ENCODE results near the gene SPCS2. TPM values are rescaled to one million over a fixed set of nuclear protein-coding genes. Genes with fewer than 3 reads are reported as not detected.

Gene SPCS2
- total RNA-seq, result 10 to 100 TPM; 31.9 to 61.2 (median 47.2) TPM
- polyA plus RNA-seq, result 100 to 1,000 TPM in 1 of 3 donors, 10 to 100 TPM in 2; 28.8 to 131 (median 46.5) TPM

DNA sequence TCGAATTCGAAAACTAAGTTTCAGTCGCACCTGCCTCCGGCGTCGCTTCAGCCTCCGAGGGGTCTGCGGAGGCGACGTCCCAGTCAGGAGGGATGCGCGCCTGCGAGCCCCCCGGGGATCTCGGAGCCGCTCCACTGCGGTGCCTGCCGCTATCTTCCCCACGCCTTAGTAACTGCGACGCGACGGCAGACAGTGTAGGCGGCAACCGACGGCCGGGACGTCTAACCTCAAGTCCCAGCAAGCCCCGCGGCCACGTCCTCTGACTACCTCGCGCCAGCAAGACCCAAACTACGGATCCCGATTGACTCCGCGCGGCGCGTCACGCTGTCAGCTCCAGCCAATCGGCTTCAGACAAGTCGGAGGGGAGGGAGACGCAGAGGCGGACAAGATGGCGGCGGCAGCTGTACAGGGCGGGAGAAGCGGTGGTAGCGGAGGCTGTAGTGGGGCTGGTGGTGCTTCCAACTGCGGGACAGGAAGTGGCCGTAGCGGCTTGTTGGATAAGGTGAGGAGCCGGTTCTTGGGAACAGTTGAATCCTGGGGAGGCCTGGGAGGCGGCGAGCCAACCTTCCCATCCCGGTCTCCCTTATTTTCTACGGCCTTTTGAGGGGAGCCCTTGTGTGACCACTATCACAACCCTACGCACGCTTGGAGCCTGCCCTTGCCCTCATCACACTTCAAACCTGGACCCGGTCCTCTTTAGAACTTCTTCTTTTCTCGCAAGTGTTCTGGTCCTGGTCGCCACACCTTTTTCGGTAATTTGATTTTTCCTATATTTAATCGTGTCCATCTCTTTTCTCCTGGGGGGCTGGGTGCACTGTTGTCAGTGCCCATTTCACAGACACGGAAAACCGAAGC, at the start of gene SPCS2, which contains the start of gene XRRA1:
TSS of gene SPCS2 (plus strand) at position 369 of the 855 bp plus-strand sequence. CDS start at position 389, 20 bp downstream.
TSS of gene XRRA1 (minus strand) at position 194 of the 855 bp plus-strand sequence. CDS start 8,213 bp downstream, outside the sequence.
- TF ChIP-seq EP300 (IDR thresholded peaks at IDR 0.05) (no peak), POLR2AphosphoS5 (IDR thresholded peaks at IDR 0.05) (peak; percentile 90 to 95 (median 95)), POLR2A (IDR thresholded peaks at IDR 0.05) (peak; percentile 57 to 69)
- TF ChIP-seq, protein P1, sequence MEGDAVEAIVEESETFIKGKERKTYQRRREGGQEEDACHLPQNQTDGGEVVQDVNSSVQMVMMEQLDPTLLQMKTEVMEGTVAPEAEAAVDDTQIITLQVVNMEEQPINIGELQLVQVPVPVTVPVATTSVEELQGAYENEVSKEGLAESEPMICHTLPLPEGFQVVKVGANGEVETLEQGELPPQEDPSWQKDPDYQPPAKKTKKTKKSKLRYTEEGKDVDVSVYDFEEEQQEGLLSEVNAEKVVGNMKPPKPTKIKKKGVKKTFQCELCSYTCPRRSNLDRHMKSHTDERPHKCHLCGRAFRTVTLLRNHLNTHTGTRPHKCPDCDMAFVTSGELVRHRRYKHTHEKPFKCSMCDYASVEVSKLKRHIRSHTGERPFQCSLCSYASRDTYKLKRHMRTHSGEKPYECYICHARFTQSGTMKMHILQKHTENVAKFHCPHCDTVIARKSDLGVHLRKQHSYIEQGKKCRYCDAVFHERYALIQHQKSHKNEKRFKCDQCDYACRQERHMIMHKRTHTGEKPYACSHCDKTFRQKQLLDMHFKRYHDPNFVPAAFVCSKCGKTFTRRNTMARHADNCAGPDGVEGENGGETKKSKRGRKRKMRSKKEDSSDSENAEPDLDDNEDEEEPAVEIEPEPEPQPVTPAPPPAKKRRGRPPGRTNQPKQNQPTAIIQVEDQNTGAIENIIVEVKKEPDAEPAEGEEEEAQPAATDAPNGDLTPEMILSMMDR (IDR thresholded peaks at IDR 0.05), result no peak
- DNase-seq, result peak; percentile 99
- WGBS, 2 donors, result 0% methylated on average over 67 of the region's 67 CpGs
- H3K4me1 ChIP-seq, result peaks cover 0 to 41% (median 28%) of the 10 kb centered on the region in 4 donors
- H3K9me3 ChIP-seq, result no peaks in the 10 kb centered on the region
- H3K27ac ChIP-seq, result peak within 1 kb of the TSS; percentile 77 to 86 (median 85)
- H3K27me3 ChIP-seq, result no peaks in the 10 kb centered on the region
- intact Hi-C loops (cut with DNase I), result no loop called here
- peak within 1 kb of the TSS; percentile 70 to 90 (median 76) for H3K4me3 ChIP-seq
- peaks cover 0 to 14% (median 0%) of the 10 kb centered on the region in 4 donors for H3K36me3 ChIP-seq

DNA sequence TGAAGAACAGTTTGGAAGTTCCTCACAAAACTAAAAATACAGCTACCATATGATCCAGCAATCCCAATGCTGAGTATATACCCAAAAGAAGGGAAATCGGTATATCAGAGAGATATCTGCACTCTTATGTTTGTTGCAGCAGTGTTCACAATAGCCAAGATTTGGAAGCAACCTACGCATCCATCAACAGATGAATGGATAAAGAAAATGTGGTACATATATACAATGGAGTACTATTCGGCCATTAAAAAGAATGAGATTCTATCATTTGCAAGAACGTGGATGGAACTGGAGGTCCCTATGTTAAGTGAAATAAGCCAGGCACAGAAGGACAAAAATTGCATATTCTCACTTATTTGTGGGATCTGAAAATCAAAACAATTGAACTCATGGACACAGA, 46.7 kb upstream of the SPCS2 start:
- DNase-seq, result no peak
- H3K27me3 ChIP-seq, result no peaks in the 10 kb centered on the region
- WGBS, 2 donors, result 98 to 99% methylated on average over 4 of the region's 4 CpGs
- no peak overlapping the region for H3K4me3 ChIP-seq
- no peak overlapping the region for H3K27ac ChIP-seq
- intact Hi-C loops (cut with DNase I), result no loop called here
- peaks cover 0 to 54% (median 0%) of the 10 kb centered on the region in 4 donors for H3K36me3 ChIP-seq
- TF ChIP-seq, protein P1 (IDR thresholded peaks at IDR 0.05), result no peak
- TF ChIP-seq POLR2A (IDR thresholded peaks at IDR 0.05), result no peak
- TF ChIP-seq EP300 (IDR thresholded peaks at IDR 0.05), result no peak
- TF ChIP-seq POLR2AphosphoS5 (IDR thresholded peaks at IDR 0.05), result no peak
- H3K9me3 ChIP-seq, result peaks cover 0 to 13% (median 6%) of the 10 kb centered on the region in 4 donors
- no peaks in the 10 kb centered on the region for H3K4me1 ChIP-seq

DNA sequence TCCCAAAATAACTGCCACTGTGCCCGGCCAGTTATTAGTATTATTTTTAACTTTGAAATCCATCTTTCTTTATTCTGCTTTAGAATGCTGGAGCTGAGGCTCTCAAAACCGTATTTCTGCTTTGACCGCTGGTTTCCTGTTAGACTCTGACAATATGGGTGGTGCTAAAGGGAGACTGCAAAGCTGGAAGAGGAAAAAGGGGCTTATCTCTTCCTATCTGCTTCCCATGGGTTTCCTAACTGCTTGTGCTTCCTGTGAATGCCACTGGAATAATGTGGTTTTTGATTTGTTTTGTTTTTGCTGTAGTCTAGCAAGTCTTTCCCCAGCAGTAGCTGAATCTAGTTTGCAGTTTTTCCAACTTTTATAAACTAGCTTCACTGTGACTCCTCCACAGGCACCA, 43.7 kb upstream of the SPCS2 start:
- H3K4me1 ChIP-seq, result no peaks in the 10 kb centered on the region
- no peak for TF ChIP-seq EP300 (IDR thresholded peaks at IDR 0.05)
- H3K36me3 ChIP-seq, result peaks cover 0 to 77% (median 0%) of the 10 kb centered on the region in 4 donors
- H3K27ac ChIP-seq, result no peak overlapping the region
- H3K4me3 ChIP-seq, result no peak overlapping the region
- DNase-seq, result no peak
- 64 to 84% methylated on average over 3 of the region's 3 CpGs for WGBS, 2 donors
- intact Hi-C loops (cut with DNase I), result no loop called here
- peaks cover 0 to 12% (median 5%) of the 10 kb centered on the region in 4 donors for H3K9me3 ChIP-seq
- H3K27me3 ChIP-seq, result no peaks in the 10 kb centered on the region

DNA sequence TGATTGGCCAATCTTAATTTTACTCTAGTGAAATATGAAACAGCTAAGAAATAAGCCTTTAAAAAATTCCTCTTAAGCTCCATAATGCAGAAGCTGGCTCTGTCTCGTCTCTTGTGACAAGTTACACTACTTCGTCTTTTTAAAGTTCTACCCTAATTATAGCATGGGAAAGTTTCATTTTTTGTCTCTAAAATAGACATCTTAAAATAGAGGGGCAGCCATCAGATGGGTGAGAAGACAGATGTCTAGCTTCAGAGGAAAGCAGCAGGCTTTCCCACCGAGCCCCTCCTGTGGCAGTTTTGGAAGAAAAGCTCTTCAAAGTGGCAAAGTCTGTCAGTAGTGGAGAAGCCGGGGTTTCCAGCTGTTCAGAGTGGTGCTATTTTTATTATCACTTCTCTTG, 39.7 kb upstream of the SPCS2 start:
- Histone ChIP-seq H3K9me3 (no peaks in the 10 kb centered on the region), H3K4me1 (no peaks in the 10 kb centered on the region), H3K36me3 (peaks cover 0 to 88% (median 0%) of the 10 kb centered on the region in 4 donors), H3K27ac (no peak overlapping the region), H3K4me3 (no peak overlapping the region), H3K27me3 (no peaks in the 10 kb centered on the region)
- no peak for TF ChIP-seq POLR2A (IDR thresholded peaks at IDR 0.05)
- TF ChIP-seq, protein P1 (IDR thresholded peaks at IDR 0.05), result no peak
- TF ChIP-seq POLR2AphosphoS5 (IDR thresholded peaks at IDR 0.05), result no peak
- no peak for TF ChIP-seq EP300 (IDR thresholded peaks at IDR 0.05)
- 59 to 85% methylated on average over 4 of the region's 4 CpGs for WGBS, 2 donors
- intact Hi-C loops (cut with DNase I), result no loop called here
- no peak for DNase-seq

DNA sequence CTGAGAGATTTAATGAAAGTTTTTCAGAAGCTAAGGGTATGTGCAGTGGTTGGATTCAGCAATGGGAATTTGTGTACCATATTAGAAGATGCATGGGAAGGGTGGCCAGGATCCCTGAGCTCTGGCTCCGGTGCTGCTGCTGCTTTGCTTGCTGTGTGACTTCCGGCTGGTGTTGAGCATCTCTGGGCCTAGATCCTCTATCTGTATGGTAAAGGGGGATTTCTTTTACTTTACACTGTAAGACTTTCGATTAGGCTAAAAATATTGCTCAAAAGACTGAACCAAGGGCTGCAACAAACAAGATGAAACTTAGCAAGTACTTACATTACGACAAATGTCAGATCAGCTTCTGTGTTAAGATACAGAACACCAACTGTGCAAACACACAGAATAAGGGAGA, 39.3 kb upstream of the SPCS2 start:
- no peaks in the 10 kb centered on the region for H3K9me3 ChIP-seq
- no peaks in the 10 kb centered on the region for H3K27me3 ChIP-seq
- no peaks in the 10 kb centered on the region for H3K4me1 ChIP-seq
- no peak overlapping the region for H3K27ac ChIP-seq
- WGBS, 2 donors, result 83 to 94% methylated on average over 4 of the region's 4 CpGs
- TF ChIP-seq POLR2A (IDR thresholded peaks at IDR 0.05) (no peak), POLR2AphosphoS5 (IDR thresholded peaks at IDR 0.05) (no peak), EP300 (IDR thresholded peaks at IDR 0.05) (no peak)
- TF ChIP-seq, protein P1 (IDR thresholded peaks at IDR 0.05), result no peak
- no peak for DNase-seq
- no peak overlapping the region for H3K4me3 ChIP-seq
- intact Hi-C loops (cut with DNase I), result no loop called here
- peaks cover 0 to 90% (median 0%) of the 10 kb centered on the region in 4 donors for H3K36me3 ChIP-seq
